Measurements from ENCODE around the gene RASGRP4. TPM values are rescaled to one million over a fixed set of nuclear protein-coding genes. Genes with fewer than 3 reads are reported as not detected.

Gene RASGRP4
- total and polyA plus RNA-seq, 2 experiments from 2014 or later, result not detected

GRCh38 chr19:38464421-38465082 lies 38.5 kb upstream of the RASGRP4 start:
- no peaks in the 10 kb centered on the region for H3F3A ChIP-seq (ENCODE audit: insufficient read depth)
- TF ChIP-seq EZH2 (IDR thresholded peaks at IDR 0.05; ENCODE audit: insufficient read depth, poor library complexity, severe bottlenecking) (no peak), EZH2phosphoT487 (IDR thresholded peaks at IDR 0.05; ENCODE audit: insufficient read depth, low read depth) (no peak)
- H3K4me3 ChIP-seq, result no peak overlapping the region
- no peak overlapping the region for H3K9ac ChIP-seq
- no peaks in the 10 kb centered on the region for H3K79me2 ChIP-seq (ENCODE audit: insufficient read depth)
- H2AFZ ChIP-seq, result no peak overlapping the region
- H3K36me3 ChIP-seq (ENCODE audit: low read depth), result no peaks in the 10 kb centered on the region
- DNase-seq, result no peak
- no peaks in the 10 kb centered on the region for H3K27me3 ChIP-seq (replicated peaks; ENCODE audit: insufficient read depth)
- no peaks in the 10 kb centered on the region for H3K9me3 ChIP-seq (ENCODE audit: low read depth)
- no peaks in the 10 kb centered on the region for H3K9me2 ChIP-seq (ENCODE audit: insufficient read depth)
- in situ Hi-C loops (cut with MboI), result no loop called here
- WGBS, 2 experiments (ENCODE audit: low coverage in 1 of 2, low lambda C conversion rate in 2 of 2, missing lambda C conversion rate in 2 of 2), result 34 to 37% methylated on average over 15 of the region's 15 CpGs
- no peaks in the 10 kb centered on the region for H4K20me1 ChIP-seq (ENCODE audit: insufficient read depth)
- no peaks in the 10 kb centered on the region for H3K4me1 ChIP-seq (ENCODE audit: insufficient read depth)
- H3K27ac ChIP-seq, result no peak overlapping the region
- H3K4me2 ChIP-seq (ENCODE audit: unreplicated experiment), result no peak overlapping the region

- H3K9me2 ChIP-seq (ENCODE audit: insufficient read depth), result no peaks in the 10 kb centered on the region
- no peaks in the 10 kb centered on the region for H3K36me3 ChIP-seq (ENCODE audit: low read depth)
- no peak overlapping the region for H2AFZ ChIP-seq
- DNase-seq, result no peak
- H3K79me2 ChIP-seq (ENCODE audit: insufficient read depth), result no peaks in the 10 kb centered on the region
- WGBS, 2 experiments (ENCODE audit: low coverage in 1 of 2, low lambda C conversion rate in 2 of 2, missing lambda C conversion rate in 2 of 2), result 75 to 77% methylated on average over 18 of the region's 18 CpGs
- in situ Hi-C loops (cut with MboI), result no loop called here
- H3K27me3 ChIP-seq (replicated peaks; ENCODE audit: insufficient read depth), result no peaks in the 10 kb centered on the region
- H3K4me2 ChIP-seq (ENCODE audit: unreplicated experiment), result no peak overlapping the region
- no peak for TF ChIP-seq EZH2 (IDR thresholded peaks at IDR 0.05; ENCODE audit: insufficient read depth, poor library complexity, severe bottlenecking)
- TF ChIP-seq EZH2phosphoT487 (IDR thresholded peaks at IDR 0.05; ENCODE audit: insufficient read depth, low read depth), result no peak
- H3K9me3 ChIP-seq (ENCODE audit: low read depth), result no peaks in the 10 kb centered on the region
- no peaks in the 10 kb centered on the region for H3K4me1 ChIP-seq (ENCODE audit: insufficient read depth)
- H4K20me1 ChIP-seq (ENCODE audit: insufficient read depth), result no peaks in the 10 kb centered on the region
- H3K27ac ChIP-seq, result no peak overlapping the region
- H3K4me3 ChIP-seq, result no peak overlapping the region
- H3F3A ChIP-seq (ENCODE audit: insufficient read depth), result no peaks in the 10 kb centered on the region
- H3K9ac ChIP-seq, result no peak overlapping the region
These were observed 37.3 kb upstream of the RASGRP4 start for GRCh38 chr19:38463365-38463764.

- no peaks in the 10 kb centered on the region for H3K27me3 ChIP-seq (replicated peaks; ENCODE audit: insufficient read depth)
- no peaks in the 10 kb centered on the region for H3K9me2 ChIP-seq (ENCODE audit: insufficient read depth)
- H2AFZ ChIP-seq, result no peak overlapping the region
- no peak overlapping the region for H3K4me3 ChIP-seq
- H3F3A ChIP-seq (ENCODE audit: insufficient read depth), result no peaks in the 10 kb centered on the region
- no peak for DNase-seq
- no peak overlapping the region for H3K9ac ChIP-seq
- TF ChIP-seq EZH2phosphoT487 (IDR thresholded peaks at IDR 0.05; ENCODE audit: insufficient read depth, low read depth) (no peak), EZH2 (IDR thresholded peaks at IDR 0.05; ENCODE audit: insufficient read depth, poor library complexity, severe bottlenecking) (no peak)
- H3K79me2 ChIP-seq (ENCODE audit: insufficient read depth), result no peaks in the 10 kb centered on the region
- H3K4me2 ChIP-seq (ENCODE audit: unreplicated experiment), result no peak overlapping the region
- H3K36me3 ChIP-seq (ENCODE audit: low read depth), result no peaks in the 10 kb centered on the region
- no peak overlapping the region for H3K27ac ChIP-seq
- H3K4me1 ChIP-seq (ENCODE audit: insufficient read depth), result no peaks in the 10 kb centered on the region
- H3K9me3 ChIP-seq (ENCODE audit: low read depth), result no peaks in the 10 kb centered on the region
- H4K20me1 ChIP-seq (ENCODE audit: insufficient read depth), result no peaks in the 10 kb centered on the region
- 53 to 60% methylated on average over 13 of the region's 13 CpGs for WGBS, 2 experiments (ENCODE audit: low coverage in 1 of 2, low lambda C conversion rate in 2 of 2, missing lambda C conversion rate in 2 of 2)
- in situ Hi-C loops (cut with MboI), result no loop called here
These were observed 33.0 kb upstream of the RASGRP4 start for GRCh38 chr19:38458991-38459390.

GRCh38 chr19:38457690-38458405 lies 31.8 kb upstream of the RASGRP4 start:
- Histone ChIP-seq H3K4me2 (ENCODE audit: unreplicated experiment) (no peak overlapping the region), H3K79me2 (ENCODE audit: insufficient read depth) (no peaks in the 10 kb centered on the region), H3K4me1 (ENCODE audit: insufficient read depth) (no peaks in the 10 kb centered on the region), H3F3A (ENCODE audit: insufficient read depth) (no peaks in the 10 kb centered on the region), H3K27me3 (replicated peaks; ENCODE audit: insufficient read depth) (no peaks in the 10 kb centered on the region), H3K4me3 (no peak overlapping the region), H4K20me1 (ENCODE audit: insufficient read depth) (no peaks in the 10 kb centered on the region), H2AFZ (no peak overlapping the region), H3K9me2 (ENCODE audit: insufficient read depth) (no peaks in the 10 kb centered on the region), H3K9ac (no peak overlapping the region), H3K27ac (no peak overlapping the region), H3K36me3 (ENCODE audit: low read depth) (no peaks in the 10 kb centered on the region), H3K9me3 (ENCODE audit: low read depth) (no peaks in the 10 kb centered on the region)
- in situ Hi-C loops (cut with MboI), result no loop called here
- no peak for DNase-seq
- 57 to 60% methylated on average over 15 of the region's 15 CpGs for WGBS, 2 experiments (ENCODE audit: low coverage in 1 of 2, low lambda C conversion rate in 2 of 2, missing lambda C conversion rate in 2 of 2)
- no peak for TF ChIP-seq EZH2 (IDR thresholded peaks at IDR 0.05; ENCODE audit: insufficient read depth, poor library complexity, severe bottlenecking)
- TF ChIP-seq EZH2phosphoT487 (IDR thresholded peaks at IDR 0.05; ENCODE audit: insufficient read depth, low read depth), result no peak

Measured in GM23248 (cell line).